ENCODE measurements around the gene CIB4. TPM values are rescaled to one million over a fixed set of nuclear protein-coding genes. Genes with fewer than 3 reads are reported as not detected.
"Not testable (repeated sequence)": the region's sequence is repeated elsewhere in the genome, so short reads cannot be mapped to it uniquely, and the experiment has no call there.

The CIB4 gene
- total RNA-seq, 1 donor from 2014 or later, result not detected

GRCh38 chr2:26668041-26668440 is 26.9 kb upstream of the CIB4 start:
- no peak for DNase-seq (ENCODE audit: low read depth in 2 of 2)

- DNase-seq (ENCODE audit: low read depth in 2 of 2), result no peak
These were observed 25.5 kb upstream of the CIB4 start for GRCh38 chr2:26666671-26667070.

- not testable (repeated sequence) for DNase-seq (ENCODE audit: low read depth in 2 of 2)
These were observed 24.1 kb upstream of the CIB4 start for GRCh38 chr2:26665296-26665695.

- no peak for DNase-seq (ENCODE audit: low read depth in 2 of 2)
These were observed 19.3 kb upstream of the CIB4 start for GRCh38 chr2:26660363-26660962.

GRCh38 chr2:26658691-26659346 is 17.7 kb upstream of the CIB4 start:
- DNase-seq (ENCODE audit: low read depth in 2 of 2), result no peak

- no peak for DNase-seq (ENCODE audit: low read depth in 2 of 2)
These were observed 16.1 kb upstream of the CIB4 start for GRCh38 chr2:26657265-26657664.

- DNase-seq (ENCODE audit: low read depth in 2 of 2), result no peak
These were observed 14.5 kb upstream of the CIB4 start for GRCh38 chr2:26655611-26656195.

GRCh38 chr2:26655120-26655519 is 14.0 kb upstream of the CIB4 start:
- not testable (repeated sequence) for DNase-seq (ENCODE audit: low read depth in 2 of 2)

GRCh38 chr2:26654061-26654340 is 12.8 kb upstream of the CIB4 start:
- DNase-seq (ENCODE audit: low read depth in 2 of 2), result no peak

GRCh38 chr2:26653207-26654060 is 12.3 kb upstream of the CIB4 start:
- DNase-seq (ENCODE audit: low read depth in 2 of 2), result no peak

- DNase-seq (ENCODE audit: low read depth in 2 of 2), result no peak
These were observed 11.3 kb upstream of the CIB4 start for GRCh38 chr2:26652361-26653041.

GRCh38 chr2:26651799-26652198 is 10.6 kb upstream of the CIB4 start:
- DNase-seq (ENCODE audit: low read depth in 2 of 2), result no peak

- DNase-seq (ENCODE audit: low read depth in 2 of 2), result no peak
These were observed 10.3 kb upstream of the CIB4 start for GRCh38 chr2:26651470-26651771.

- no peak for DNase-seq (ENCODE audit: low read depth in 2 of 2)
These were observed 9.7 kb upstream of the CIB4 start for GRCh38 chr2:26650713-26651469.

- DNase-seq (ENCODE audit: low read depth in 2 of 2), result no peak
These were observed 9.0 kb upstream of the CIB4 start for GRCh38 chr2:26649992-26650712.

- DNase-seq (ENCODE audit: low read depth in 2 of 2), result no peak
These were observed 8.2 kb upstream of the CIB4 start for GRCh38 chr2:26649322-26649721.

GRCh38 chr2:26648516-26648915 is 7.3 kb upstream of the CIB4 start:
- DNase-seq (ENCODE audit: low read depth in 2 of 2), result no peak

- DNase-seq (ENCODE audit: low read depth in 2 of 2), result no peak
These were observed 6.8 kb upstream of the CIB4 start for GRCh38 chr2:26647981-26648380.

GRCh38 chr2:26646986-26647672 is 6.0 kb upstream of the CIB4 start:
- DNase-seq (ENCODE audit: low read depth in 2 of 2), result no peak

GRCh38 chr2:26645762-26646161 is 4.6 kb upstream of the CIB4 start:
- DNase-seq (ENCODE audit: low read depth in 2 of 2), result no peak
